NT2/D1 (cell line): ENCODE measurements around the gene IGF2BP2.
"Not testable (repeated sequence)": the region's sequence is repeated elsewhere in the genome, so short reads cannot be mapped to it uniquely, and the experiment has no call there.

Experiments used
- DNase-seq: peaks from one replicate; pipeline ENCODE4 v3.0.0-alpha.2; 2011; ENCODE audit warnings: low read depth, low spot score
- H3K27me3 ChIP-seq: 2 replicates; pipeline ENCODE4 v1.6.0; 2011; ENCODE audit warnings: mild to moderate bottlenecking; ENCODE audit not compliant: insufficient read length, insufficient read depth
- H3K36me3 ChIP-seq: 2 replicates; pipeline ENCODE4 v1.6.1; 2011; ENCODE audit warnings: mild to moderate bottlenecking, low read length, mixed read lengths; ENCODE audit not compliant: insufficient read depth, insufficient read length
- H3K4me1 ChIP-seq: 2 replicates; pipeline ENCODE4 v1.5.1; 2011; ENCODE audit not compliant: insufficient read depth, insufficient read length
- H3K4me3 ChIP-seq: 2 replicates; pipeline ENCODE4 v1.5.1; 2011; ENCODE audit warnings: low read depth; ENCODE audit not compliant: insufficient read length
- H3K9ac ChIP-seq: 2 replicates; pipeline ENCODE4 v1.6.0; 2011; ENCODE audit warnings: low read depth; ENCODE audit not compliant: insufficient read length
- H3K9me3 ChIP-seq: 2 replicates; pipeline ENCODE4 v1.5.1; 2011; ENCODE audit warnings: mild to moderate bottlenecking, low read length; ENCODE audit not compliant: insufficient read depth
- SUZ12 ChIP-seq: IDR thresholded peaks from 2 replicates; pipeline ENCODE4 v1.6.1; 2011; ENCODE audit not compliant: insufficient read length, insufficient read depth; ENCODE audit errors: extremely low read depth
- YY1 ChIP-seq: IDR thresholded peaks from 2 replicates; pipeline ENCODE4 v1.6.1; 2011; ENCODE audit not compliant: insufficient read length, insufficient read depth
- ZNF274 ChIP-seq: IDR thresholded peaks from 2 replicates; pipeline ENCODE4 v1.6.1; 2011; ENCODE audit warnings: mild to moderate bottlenecking, low read depth, low read length

Gene IGF2BP2

GRCh38 chr3:185663929-185664328 is 160.9 kb downstream of the IGF2BP2 start:
- TF ChIP-seq SUZ12: no peak
- TF ChIP-seq YY1: no peak
- TF ChIP-seq ZNF274: no peak
- Histone ChIP-seq H3K36me3 (peaks cover 35% of the 10 kb centered on the region), H3K9me3 (peaks cover 5% of the 10 kb centered on the region; the same call in 1 of the 2 replicates), H3K27me3 (no peaks in the 10 kb centered on the region), H3K4me1 (peaks cover 6% of the 10 kb centered on the region), H3K9ac (no peak overlapping the region), H3K4me3 (no peak overlapping the region)
- no peak for DNase-seq

GRCh38 chr3:185661772-185662171 is 163.1 kb downstream of the IGF2BP2 start:
- Histone ChIP-seq H3K9me3 (peaks cover 5% of the 10 kb centered on the region; the same call in 1 of the 2 replicates), H3K27me3 (no peaks in the 10 kb centered on the region), H3K4me1 (peaks cover 13% of the 10 kb centered on the region), H3K9ac (no peak overlapping the region), H3K36me3 (peaks cover 37% of the 10 kb centered on the region), H3K4me3 (no peak overlapping the region)
- TF ChIP-seq ZNF274 (no peak), YY1 (no peak), SUZ12 (no peak)
- no peak for DNase-seq

GRCh38 chr3:185661296-185661695 is 163.5 kb downstream of the IGF2BP2 start:
- not testable (repeated sequence) for H3K9me3 ChIP-seq, H3K9ac ChIP-seq, H3K4me3 ChIP-seq, DNase-seq, H3K27me3 ChIP-seq
- H3K4me1 ChIP-seq: peaks cover 15% of the 10 kb centered on the region
- peaks cover 40% of the 10 kb centered on the region for H3K36me3 ChIP-seq

- H3K4me3 ChIP-seq: no peak overlapping the region
- peaks cover 50% of the 10 kb centered on the region for H3K36me3 ChIP-seq
- peaks cover 15% of the 10 kb centered on the region for H3K4me1 ChIP-seq
- no peaks in the 10 kb centered on the region for H3K27me3 ChIP-seq
- peaks cover 5% of the 10 kb centered on the region; the same call in 1 of the 2 replicates for H3K9me3 ChIP-seq
- H3K9ac ChIP-seq: peak overlapping the region; percentile 12
- no peak for TF ChIP-seq YY1
- TF ChIP-seq SUZ12: no peak
- no peak for TF ChIP-seq ZNF274
- peak; percentile 82 for DNase-seq
Measured at GRCh38 chr3:185659942-185660921, 164.6 kb downstream of the IGF2BP2 start.

- Histone ChIP-seq H3K9me3 (peaks cover 3% of the 10 kb centered on the region; the same call in 1 of the 2 replicates), H3K4me3 (no peak overlapping the region), H3K4me1 (peaks cover 15% of the 10 kb centered on the region), H3K36me3 (peaks cover 58% of the 10 kb centered on the region), H3K27me3 (no peaks in the 10 kb centered on the region), H3K9ac (no peak overlapping the region)
- DNase-seq: no peak
- TF ChIP-seq ZNF274: no peak
- TF ChIP-seq YY1: no peak
- TF ChIP-seq SUZ12: no peak
Measured at GRCh38 chr3:185658943-185659342, 165.9 kb downstream of the IGF2BP2 start.

GRCh38 chr3:185658504-185658912 is 166.3 kb downstream of the IGF2BP2 start:
- Histone ChIP-seq H3K4me1 (peaks cover 15% of the 10 kb centered on the region), H3K27me3 (no peaks in the 10 kb centered on the region), H3K9me3 (no peaks in the 10 kb centered on the region), H3K4me3 (no peak overlapping the region), H3K9ac (no peak overlapping the region), H3K36me3 (peaks cover 61% of the 10 kb centered on the region)
- TF ChIP-seq YY1 (no peak), SUZ12 (no peak)
- DNase-seq: no peak

GRCh38 chr3:185657691-185658503 is 166.9 kb downstream of the IGF2BP2 start:
- Histone ChIP-seq H3K9me3 (no peaks in the 10 kb centered on the region), H3K9ac (no peak overlapping the region), H3K4me1 (peaks cover 15% of the 10 kb centered on the region), H3K36me3 (peaks cover 64% of the 10 kb centered on the region), H3K27me3 (no peaks in the 10 kb centered on the region), H3K4me3 (no peak overlapping the region)
- DNase-seq: no peak
- no peak for TF ChIP-seq SUZ12
- TF ChIP-seq YY1: no peak
- TF ChIP-seq ZNF274: no peak
